H1 (cell line): ENCODE results near the gene ASPG. TPM values are rescaled to one million over a fixed set of nuclear protein-coding genes. Genes with fewer than 3 reads are reported as not detected.

ENCODE experiments used
- KDM1A ChIP-seq: fragments of 200-600, 300-600 bp; sonication (generic); IDR thresholded peaks from 2 replicates; pipeline ENCODE4 v1.7.1; 2016; ENCODE audit warnings: mild to moderate bottlenecking, low read length, borderline replicate concordance
- RBBP5 ChIP-seq: IDR thresholded peaks from 2 replicates; pipeline ENCODE4 v1.7.1; 2012; ENCODE audit warnings: low read depth, mild to moderate bottlenecking, inconsistent platforms, low read length, moderate library complexity, borderline replicate concordance
- TBP ChIP-seq: IDR thresholded peaks from 2 replicates; pipeline ENCODE4 v1.6.1; 2011; ENCODE audit warnings: low read depth, low read length, improper control_type of control experiment
- polyA plus RNA-seq, 7 experiments: library from polyadenylated mRNA; depleted of rRNA in 3 of 7; stranded (reverse) in 5 of 7; unstranded in 2 of 7; fragments of >200 nt in 5 of 7; fragments of 200-250 nt in 2 of 7; gene quantifications; 1 replicate in 5 of 7; 2 replicates in 1 of 7; 4 replicates in 1 of 7; pipeline versions ENCODE4 v1.2.1 to v1.2.3, GENCODE V29; 2011 to 2013; ENCODE audit warnings: missing spikeins in 2 of 7, mixed read lengths in 2 of 7
- total RNA-seq: library from RNA; stranded (reverse); fragmentation: NEBNext Ultra II Directional; extraction: Animal tissue kit (Norgen Biotek cat#: 25700); gene quantifications from 2 replicates; pipeline ENCODE4 v1.2.1, GENCODE V29; 2021

ASPG gene
- total and polyA plus RNA-seq, 2 of the 8 experiments (the other 6 are each of a cell fraction or from before 2014, with no cell fraction given): 0.34 to 0.59 TPM

- TF ChIP-seq KDM1A: no peak
- no peak for TF ChIP-seq RBBP5
- TF ChIP-seq TBP: no peak
- TF ChIP-seq, all 59 proteins: peak for 0
Observed at GRCh38 chr14:104108570-104109541, 23.4 kb downstream of the ASPG start (continued).
